Activated CD8-positive, alpha-beta memory T cell treated with anti-CD3 and anti-CD28 coated beads for 36 hours (primary cell): Measurements from ENCODE around the gene GPAM. TPM values are rescaled to one million over a fixed set of nuclear protein-coding genes. Genes with fewer than 3 reads are reported as not detected.

Experiments
- total RNA-seq, 2 experiments: library from RNA; stranded (reverse); gene quantifications; one replicate each; pipeline ENCODE4 v1.2.3, GENCODE V29; 2021

Gene GPAM
- total RNA-seq, 2 experiments from 2014 or later = 12.2 to 13.5 TPM

Other genes with a start within 250 kb of the GPAM start
- gene TECTB, start 99.6 kb upstream of the GPAM start, total RNA-seq = not detected
- gene ACSL5, start 190.4 kb upstream of the GPAM start, total RNA-seq = 10 to 100 TPM; 56.6 to 57.0 TPM